Measurements from ENCODE around the gene CPNE2. TPM values are rescaled to one million over a fixed set of nuclear protein-coding genes. Genes with fewer than 3 reads are reported as not detected.

The CPNE2 gene
- total RNA-seq, 5 donors from 2014 or later (not counting 1 experiment from before 2014, with no cell fraction given): 5.5 to 9.3 (median 6.1) TPM

GRCh38 chr16:57071831-57072582 is 20.4 kb upstream of the CPNE2 start:
- WGBS (ENCODE audit: insufficient coverage): no CpG with 5 or more reads among the region's 3 CpGs
- POLR2A ChIA-PET: interaction anchor here (0.6 to 0.7 kb wide), 4 partner anchors 114 to 453 kb away, joined by 3 to 8 read pairs (median 4); partner anchors contain the start of genes PSME3IP1 (in 1 of the 2) and RSPRY1 (in 1 of the 2)
- Mint-ChIP-seq H3K36me3 (peaks cover 65% of the 10 kb centered on the region), H3K9me3 (no peaks in the 10 kb centered on the region), H3K4me1 (peaks cover 0 to 14% (median 9%) of the 10 kb centered on the region in 3 donors), H3K27ac (peak overlapping the region; percentile 40 to 79), H3K4me3 (no peak overlapping the region), H3K27me3 (no peaks in the 10 kb centered on the region)
- ATAC-seq (replicated peaks in 1 of 4): no peak
- DNase-seq: peak in 1 of 35 experiments; percentile 38
- Histone ChIP-seq H3K4me3 (ENCODE audit: control insufficient read depth in 1 of 2, extremely low read depth in 1 of 2, low read length in 1 of 2) (no peak overlapping the region), H3K4me1 (ENCODE audit: control insufficient read depth in 1 of 2, extremely low read depth in 1 of 2, insufficient read depth in 2 of 2, low read length in 2 of 2) (peaks cover 0 to 13% of the 10 kb centered on the region in 2 experiments), H3K27ac (ENCODE audit: low read length) (no peak overlapping the region), H3K27me3 (replicated peaks in 1 of 2; ENCODE audit: control insufficient read depth in 2 of 2, extremely low read depth in 1 of 2, insufficient read depth in 2 of 2, low read length in 1 of 2) (no peaks in the 10 kb centered on the region), H3K36me3 (ENCODE audit: control insufficient read depth in 2 of 2, extremely low read depth in 1 of 2, insufficient read depth in 1 of 2, low read length in 1 of 2) (peaks cover 14 to 90% of the 10 kb centered on the region in 2 donors), H3K9me3 (no peaks in the 10 kb centered on the region)
- CTCF ChIA-PET: interaction anchor here in 1 of 2 donors (0.6 kb wide), 1 partner anchor 105 kb away, joined by 3 read pairs; no protein-coding TSS in a partner anchor

DNA sequence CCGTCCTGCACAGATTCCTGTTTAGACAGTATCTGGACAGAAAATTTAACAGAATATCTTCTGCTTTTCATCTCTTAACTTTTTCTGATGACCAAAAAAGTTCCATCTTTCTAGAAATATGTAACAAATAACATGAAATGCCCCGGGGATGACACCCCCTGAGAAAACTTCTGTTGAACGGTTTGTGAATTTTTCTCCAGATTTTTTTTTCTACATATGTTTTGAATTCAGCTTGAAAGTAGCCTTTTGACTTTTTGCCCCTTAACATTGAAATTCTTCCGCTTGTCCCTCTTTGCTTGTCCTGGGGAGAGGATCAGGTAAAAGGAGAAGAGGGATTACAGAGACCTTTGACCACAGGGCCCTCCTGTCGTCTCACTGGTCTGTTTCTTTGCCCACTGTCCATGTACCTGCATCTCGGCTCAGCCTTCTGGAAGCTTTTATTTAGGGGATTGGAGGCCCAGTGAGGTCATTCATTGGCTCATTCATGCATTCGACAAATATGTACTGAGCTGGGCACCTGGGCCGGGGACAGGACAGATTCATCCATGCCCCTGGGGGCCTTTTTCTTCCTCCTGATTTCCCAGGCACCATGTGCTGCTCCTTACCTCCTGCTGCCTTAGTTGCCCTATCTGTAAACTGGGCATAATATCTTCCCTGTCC is 19.6 kb upstream of the CPNE2 start:
- Mint-ChIP-seq H3K27me3 (no peaks in the 10 kb centered on the region), H3K36me3 (peaks cover 61% of the 10 kb centered on the region), H3K4me3 (no peak overlapping the region), H3K4me1 (peaks cover 0 to 12% (median 9%) of the 10 kb centered on the region in 3 donors), H3K27ac (peak overlapping the region; percentile 40 to 79), H3K9me3 (no peaks in the 10 kb centered on the region)
- peaks cover 15 to 90% of the 10 kb centered on the region in 2 donors for H3K36me3 ChIP-seq (ENCODE audit: control insufficient read depth in 2 of 2, extremely low read depth in 1 of 2, insufficient read depth in 1 of 2, low read length in 1 of 2)
- no peak overlapping the region for H3K27ac ChIP-seq (ENCODE audit: low read length)
- ChIA-PET POLR2A (interaction anchor here in 1 of 2 donors (0.6 to 0.7 kb wide), 2 partner anchors 113 to 454 kb away, joined by 3 to 8 read pairs; partner anchors contain the start of genes PSME3IP1 and RSPRY1), CTCF (interaction anchor here in 1 of 2 donors (0.6 kb wide), 1 partner anchor 12 kb away, joined by 3 read pairs; no protein-coding TSS in a partner anchor)
- no peaks in the 10 kb centered on the region for H3K27me3 ChIP-seq (replicated peaks in 1 of 2; ENCODE audit: control insufficient read depth in 2 of 2, extremely low read depth in 1 of 2, insufficient read depth in 2 of 2, low read length in 1 of 2)
- ATAC-seq (replicated peaks in 1 of 4): no peak
- 80% methylated on average over 3 of the region's 8 CpGs for WGBS (ENCODE audit: insufficient coverage)
- no peaks in the 10 kb centered on the region for H3K9me3 ChIP-seq
- no peak for DNase-seq
- no peak overlapping the region for H3K4me3 ChIP-seq (ENCODE audit: control insufficient read depth in 1 of 2, extremely low read depth in 1 of 2, low read length in 1 of 2)
- H3K4me1 ChIP-seq (ENCODE audit: control insufficient read depth in 1 of 2, extremely low read depth in 1 of 2, insufficient read depth in 2 of 2, low read length in 2 of 2): peaks cover 0 to 13% of the 10 kb centered on the region in 2 experiments

- no peaks in the 10 kb centered on the region for H3K4me1 ChIP-seq (ENCODE audit: control insufficient read depth in 1 of 2, extremely low read depth in 1 of 2, insufficient read depth in 2 of 2, low read length in 2 of 2)
- CTCF ChIA-PET: no interaction called here
Measured at GRCh38 chr16:57077714-57078113, 14.7 kb upstream of the CPNE2 start.

GRCh38 chr16:57081744-57082143 is 10.6 kb upstream of the CPNE2 start:
- H3K4me3 Mint-ChIP-seq: no peak overlapping the region
- POLR2A ChIA-PET: no interaction called here
- H3K27ac Mint-ChIP-seq: no peak overlapping the region

More at GRCh38 chr16:57077714-57078113, 14.7 kb upstream of the CPNE2 start:
- Mint-ChIP-seq H3K4me1 (no peaks in the 10 kb centered on the region), H3K9me3 (no peaks in the 10 kb centered on the region), H3K36me3 (peaks cover 35% of the 10 kb centered on the region), H3K27me3 (no peaks in the 10 kb centered on the region), H3K27ac (no peak overlapping the region), H3K4me3 (no peak overlapping the region)
- no peak overlapping the region for H3K4me3 ChIP-seq (ENCODE audit: control insufficient read depth in 1 of 2, extremely low read depth in 1 of 2, low read length in 1 of 2)
- ATAC-seq (replicated peaks in 1 of 4): no peak
- H3K27me3 ChIP-seq (replicated peaks in 1 of 2; ENCODE audit: control insufficient read depth in 2 of 2, extremely low read depth in 1 of 2, insufficient read depth in 2 of 2, low read length in 1 of 2): no peaks in the 10 kb centered on the region
- no peak for DNase-seq
- peaks cover 32 to 95% of the 10 kb centered on the region in 2 donors for H3K36me3 ChIP-seq (ENCODE audit: control insufficient read depth in 2 of 2, extremely low read depth in 1 of 2, insufficient read depth in 1 of 2, low read length in 1 of 2)
- no peak overlapping the region for H3K27ac ChIP-seq (ENCODE audit: low read length)
- no peaks in the 10 kb centered on the region for H3K9me3 ChIP-seq
- WGBS (ENCODE audit: insufficient coverage): no CpG with 5 or more reads among the region's 7 CpGs
- POLR2A ChIA-PET: interaction anchor here in 1 of 2 donors (0.5 kb wide), 1 partner anchor 16 kb away, joined by 3 read pairs; no protein-coding TSS in a partner anchor

GRCh38 chr16:57082664-57083063 is 9.7 kb upstream of the CPNE2 start:
- ATAC-seq (replicated peaks in 1 of 4): no peak
- WGBS (ENCODE audit: insufficient coverage): 81% methylated on average over 6 of the region's 6 CpGs

More at GRCh38 chr16:57081744-57082143, 10.6 kb upstream of the CPNE2 start:
- Histone ChIP-seq H3K27me3 (replicated peaks in 1 of 2; ENCODE audit: control insufficient read depth in 2 of 2, extremely low read depth in 1 of 2, insufficient read depth in 2 of 2, low read length in 1 of 2) (no peaks in the 10 kb centered on the region), H3K36me3 (ENCODE audit: control insufficient read depth in 2 of 2, extremely low read depth in 1 of 2, insufficient read depth in 1 of 2, low read length in 1 of 2) (peaks cover 20 to 67% of the 10 kb centered on the region in 2 donors), H3K4me3 (ENCODE audit: control insufficient read depth in 1 of 2, extremely low read depth in 1 of 2, low read length in 1 of 2) (no peak overlapping the region), H3K27ac (ENCODE audit: low read length) (no peak overlapping the region), H3K9me3 (no peaks in the 10 kb centered on the region), H3K4me1 (ENCODE audit: control insufficient read depth in 1 of 2, extremely low read depth in 1 of 2, insufficient read depth in 2 of 2, low read length in 2 of 2) (peaks cover 0 to 14% of the 10 kb centered on the region in 2 experiments)
- H3K27me3 Mint-ChIP-seq: no peaks in the 10 kb centered on the region
- peaks cover 14% of the 10 kb centered on the region for H3K36me3 Mint-ChIP-seq
- CTCF ChIA-PET: no interaction called here
- peaks cover 15 to 17% (median 16%) of the 10 kb centered on the region in 3 donors for H3K4me1 Mint-ChIP-seq
- H3K9me3 Mint-ChIP-seq: no peaks in the 10 kb centered on the region
- ATAC-seq (replicated peaks in 1 of 4) (no peak), DNase-seq (no peak)

More at GRCh38 chr16:57082664-57083063, 9.7 kb upstream of the CPNE2 start:
- Histone ChIP-seq H3K4me3 (ENCODE audit: control insufficient read depth in 1 of 2, extremely low read depth in 1 of 2, low read length in 1 of 2) (no peak overlapping the region), H3K27ac (ENCODE audit: low read length) (no peak overlapping the region), H3K9me3 (no peaks in the 10 kb centered on the region), H3K36me3 (ENCODE audit: control insufficient read depth in 2 of 2, extremely low read depth in 1 of 2, insufficient read depth in 1 of 2, low read length in 1 of 2) (peaks cover 20 to 58% of the 10 kb centered on the region in 2 donors), H3K4me1 (ENCODE audit: control insufficient read depth in 1 of 2, extremely low read depth in 1 of 2, insufficient read depth in 2 of 2, low read length in 2 of 2) (peaks cover 0 to 14% of the 10 kb centered on the region in 2 experiments), H3K27me3 (replicated peaks in 1 of 2; ENCODE audit: control insufficient read depth in 2 of 2, extremely low read depth in 1 of 2, insufficient read depth in 2 of 2, low read length in 1 of 2) (no peaks in the 10 kb centered on the region)
- CTCF ChIA-PET: interaction anchor here in 1 of 2 donors (1.0 to 1.2 kb wide), 2 partner anchors 17 to 41 kb away, joined by 3 read pairs; no protein-coding TSS in a partner anchor
- Mint-ChIP-seq H3K4me1 (peaks cover 15 to 17% (median 16%) of the 10 kb centered on the region in 3 donors), H3K36me3 (peaks cover 14% of the 10 kb centered on the region), H3K27me3 (no peaks in the 10 kb centered on the region), H3K9me3 (no peaks in the 10 kb centered on the region), H3K27ac (no peak overlapping the region), H3K4me3 (no peak overlapping the region)
- DNase-seq: no peak
- POLR2A ChIA-PET: interaction anchor here (0.6 kb wide), 2 partner anchors 11 to 72 kb away, joined by 3 to 4 read pairs; no protein-coding TSS in a partner anchor

All from T-cell (primary cell).